HG03280 (cell line): ENCODE data around the gene HELZ.
A peak's percentile ranks its signal among the peaks of the same experiment; 100 is the strongest.
"Not testable (repeated sequence)": the region's sequence is repeated elsewhere in the genome, so short reads cannot be mapped to it uniquely, and the experiment has no call there.

ENCODE experiments used
- ATAC-seq: cut with Tn5 transposase; IDR thresholded peaks from one replicate; pipeline ENCODE4 v1.9.1; 2021; ENCODE audit warnings: mild to moderate bottlenecking, moderate library complexity; ENCODE audit not compliant: unreplicated experiment

Gene HELZ

DNA sequence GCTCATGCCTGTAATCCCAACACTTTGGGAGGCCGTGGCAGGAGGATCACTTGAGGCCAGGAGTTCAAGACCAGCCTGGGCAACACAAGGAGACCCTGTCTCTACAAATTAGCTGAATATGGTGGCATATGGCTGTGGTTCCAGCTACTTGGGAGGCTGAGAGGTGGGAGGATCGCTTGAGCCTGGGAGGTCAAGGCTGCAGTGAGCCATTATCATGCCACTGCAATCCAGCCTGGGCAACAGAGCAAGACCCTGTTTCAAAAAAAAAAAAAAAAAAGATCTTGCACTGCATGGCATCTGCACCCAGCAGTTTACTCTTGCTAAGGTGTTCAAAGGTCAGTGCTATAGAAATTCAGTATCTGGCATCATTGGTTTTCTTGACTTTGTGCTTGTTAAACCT, 26.2 kb upstream of the HELZ start:
- ATAC-seq: not testable (repeated sequence)

- no peak for ATAC-seq
Observed at GRCh38 chr17:67270416-67270815, 25.4 kb upstream of the HELZ start.

DNA sequence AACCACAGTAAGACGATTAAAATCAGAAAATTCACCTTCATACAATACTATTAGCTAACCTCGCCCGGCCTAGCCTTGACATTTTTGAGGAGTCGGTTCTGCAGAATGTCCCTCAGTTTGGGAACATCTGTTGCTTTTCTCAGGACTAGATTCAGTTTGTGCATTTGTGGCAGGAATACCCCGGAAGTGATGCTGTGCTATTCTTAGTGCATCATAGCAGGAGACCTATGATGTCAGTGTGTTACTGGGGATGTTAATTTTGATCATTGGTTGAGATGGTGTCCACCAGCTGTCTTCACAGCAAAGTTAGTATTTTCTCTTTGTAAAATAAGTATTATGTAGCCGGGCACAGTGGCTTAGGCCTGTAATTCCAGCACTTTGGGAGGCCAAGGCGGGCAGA, 21.5 kb upstream of the HELZ start:
- ATAC-seq: no peak

- no peak for ATAC-seq
Observed at GRCh38 chr17:67265436-67266019, 20.5 kb upstream of the HELZ start.

GRCh38 chr17:67262435-67263117, 17.6 kb upstream of the HELZ start:
- no peak for ATAC-seq

GRCh38 chr17:67260170-67260987, 15.4 kb upstream of the HELZ start:
- ATAC-seq: no peak

DNA sequence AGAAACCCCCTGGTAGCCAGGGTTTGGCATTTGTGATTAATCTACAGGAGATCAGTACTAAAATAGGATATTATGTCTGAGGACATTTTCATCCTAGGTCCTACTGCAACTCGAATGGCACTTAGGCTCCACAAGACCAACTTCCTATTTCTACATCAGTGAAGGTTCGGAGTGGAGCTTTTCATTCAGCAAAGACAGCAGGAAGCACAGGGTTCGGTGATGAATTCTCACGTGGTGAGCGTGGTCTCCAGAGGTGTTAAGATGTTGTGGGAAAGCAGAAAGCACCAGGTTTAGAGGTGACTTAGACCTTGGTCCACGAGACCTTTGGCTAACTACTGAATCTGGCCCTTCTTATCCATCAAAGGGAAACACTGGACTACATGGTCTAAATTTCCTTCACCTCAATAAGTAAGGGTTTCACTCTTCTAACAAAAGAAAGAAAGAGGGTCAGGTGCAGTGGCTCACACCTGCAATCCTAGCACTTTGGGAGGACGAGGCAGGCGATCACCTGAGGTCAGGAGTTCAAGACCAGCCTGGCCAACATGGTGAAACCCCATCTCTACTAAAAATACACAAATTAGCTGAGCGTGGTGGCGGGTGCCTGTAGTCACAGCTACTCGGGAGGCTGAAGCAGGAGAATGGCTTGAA, 13.9 kb upstream of the HELZ start:
- ATAC-seq: no peak

- ATAC-seq: no peak
Observed at GRCh38 chr17:67256075-67256732, 11.2 kb upstream of the HELZ start.

- no peak for ATAC-seq
Observed at GRCh38 chr17:67253384-67253783, 8.4 kb upstream of the HELZ start.

DNA sequence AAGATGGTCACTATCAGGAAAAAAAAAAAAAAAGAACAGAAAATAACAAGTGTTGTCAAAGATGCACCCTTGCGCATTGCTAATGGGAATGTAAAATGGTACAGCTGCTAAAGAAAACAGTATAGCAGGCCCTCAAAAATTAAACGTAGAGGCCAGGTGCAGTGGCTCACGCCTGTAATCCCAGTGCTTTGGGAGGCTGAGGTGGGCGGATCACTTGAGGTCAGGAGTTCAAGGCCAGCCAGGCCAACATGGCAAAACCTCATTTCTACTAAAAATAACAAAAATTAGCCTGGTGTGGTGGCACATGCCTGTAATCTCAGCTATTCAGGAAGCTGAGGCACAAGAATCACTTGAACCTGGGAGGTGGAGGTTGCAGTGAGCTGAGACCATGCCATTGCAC, 6.6 kb upstream of the HELZ start:
- not testable (repeated sequence) for ATAC-seq

GRCh38 chr17:67248291-67248690, 3.3 kb upstream of the HELZ start:
- no peak for ATAC-seq

DNA sequence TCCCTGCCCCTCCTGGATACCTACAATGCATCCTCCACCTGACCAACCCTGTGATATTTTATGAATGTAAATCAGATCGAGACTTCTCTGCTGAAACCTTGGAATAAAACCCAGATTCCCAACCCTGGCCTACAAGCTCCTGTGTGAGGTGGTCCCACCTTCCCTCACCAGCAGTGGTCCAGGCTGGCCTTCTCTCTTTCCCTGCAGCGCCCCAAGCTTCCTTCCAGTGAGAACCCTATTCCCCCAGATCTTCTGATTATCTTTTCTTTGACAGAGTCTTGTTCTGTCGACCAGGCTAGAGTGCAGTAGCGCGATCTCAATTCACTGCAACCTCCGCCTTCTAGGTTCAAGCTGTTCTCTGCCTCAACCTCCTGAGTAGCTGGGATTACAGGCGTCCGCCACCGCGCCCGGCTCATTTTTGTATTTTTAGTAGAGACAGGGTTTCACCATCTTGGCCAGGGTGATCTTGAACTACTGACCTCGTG, 2.5 kb upstream of the HELZ start:
- no peak for ATAC-seq

GRCh38 chr17:67246653-67247415, 1.8 kb upstream of the HELZ start:
- ATAC-seq: peak; percentile 47

GRCh38 chr17:67246403-67246652, 1.3 kb upstream of the HELZ start:
- ATAC-seq: no peak

DNA sequence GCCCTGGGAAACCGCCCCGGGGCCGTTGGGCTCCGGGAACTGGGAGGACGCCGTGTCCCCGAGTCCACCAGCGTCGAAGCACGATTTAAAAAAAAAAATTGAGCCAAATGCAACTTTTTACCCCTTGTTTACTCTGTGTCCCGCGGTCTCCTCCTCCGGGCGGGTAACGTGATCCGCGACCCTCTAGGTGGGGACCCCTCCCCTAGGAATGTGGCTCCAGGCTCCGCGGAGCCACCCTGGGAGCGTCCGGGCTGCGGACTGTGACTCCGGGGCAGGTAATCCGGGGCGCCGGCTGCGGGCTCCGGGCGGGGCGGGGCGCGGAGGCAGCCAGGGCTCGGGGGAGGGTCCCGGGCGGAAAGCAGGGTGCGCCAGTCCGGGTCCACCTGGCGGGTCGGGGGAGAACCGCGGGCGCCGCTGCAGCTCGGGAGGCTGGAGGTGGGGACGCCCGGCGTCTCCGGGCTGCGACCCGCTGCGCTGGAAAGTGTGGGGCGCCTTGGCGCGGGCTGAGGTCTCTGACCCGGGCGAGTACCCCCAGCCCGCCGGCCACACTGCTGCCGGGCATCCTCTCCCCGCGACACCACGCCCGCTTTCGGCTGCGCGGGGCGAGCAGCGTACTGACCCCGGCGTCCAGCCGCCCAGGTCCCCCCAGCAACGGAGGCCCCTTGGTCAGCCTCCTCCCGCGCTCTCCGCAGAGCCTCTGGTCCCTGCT, 852 bp upstream of the HELZ start:
- no peak for ATAC-seq

DNA sequence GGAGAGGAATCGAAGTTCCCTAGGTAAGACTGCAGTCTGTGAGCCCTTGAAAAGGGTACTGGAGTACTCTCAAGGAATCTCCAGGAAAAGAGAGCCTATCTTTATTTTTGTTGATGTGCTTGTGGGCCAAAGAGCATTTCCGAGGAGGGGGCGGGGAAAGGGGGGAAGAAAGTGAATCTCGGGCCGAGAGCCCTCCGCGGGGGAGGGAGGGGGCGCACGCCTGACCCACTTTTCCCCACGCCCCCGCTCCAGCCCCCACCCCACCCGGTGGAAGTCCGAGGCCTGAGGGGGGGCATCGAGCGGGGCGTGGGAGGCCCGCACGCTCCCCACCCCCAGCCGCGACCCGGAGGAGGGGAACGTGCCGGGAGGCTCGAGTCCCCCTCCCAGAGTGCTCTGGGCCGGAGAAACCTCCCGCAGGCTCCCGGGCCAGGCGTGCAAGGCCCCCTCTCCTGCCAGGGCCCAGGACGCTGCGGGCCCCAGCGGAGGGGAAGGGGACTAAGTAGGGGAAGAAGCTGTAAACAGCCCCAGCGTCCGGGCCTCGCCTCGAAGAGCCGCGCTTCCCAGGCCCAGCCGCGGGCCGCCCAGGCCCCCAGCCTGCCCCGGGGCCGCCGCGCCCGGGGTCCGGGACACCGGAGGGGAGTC, 444 bp downstream of the HELZ start:
- peak; percentile 24 for ATAC-seq

- no peak for ATAC-seq
Observed at GRCh38 chr17:67243284-67243683, 1.7 kb downstream of the HELZ start.

GRCh38 chr17:67241719-67242341, 3.2 kb downstream of the HELZ start:
- no peak for ATAC-seq

DNA sequence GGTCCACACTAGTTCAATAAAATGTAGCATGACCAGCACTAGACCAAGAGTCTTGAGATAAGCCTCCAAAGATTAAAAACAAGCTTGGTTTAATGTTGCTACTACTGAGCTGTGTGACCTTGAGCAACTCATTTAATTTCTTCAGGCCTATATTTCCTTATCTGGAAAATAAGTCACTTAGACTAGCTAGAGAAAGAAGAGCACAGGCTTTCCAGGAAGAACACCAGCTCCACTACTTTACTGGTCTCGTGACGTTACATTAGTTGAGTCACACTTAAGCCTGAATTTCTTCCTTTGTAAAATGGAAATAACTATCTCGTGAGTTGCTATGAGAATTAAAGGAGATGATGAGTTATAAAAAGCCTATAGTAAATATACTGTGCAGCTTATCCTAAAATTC, 5.4 kb downstream of the HELZ start:
- ATAC-seq: no peak
